SHP77 treated with DMSO at 0.1 percent for 48 hours (cell line): ENCODE results near the gene ELMO2.

Experiments used
- DNase-seq: peaks from one replicate; lab custom pipeline; 2025; lab: John Stamatoyannopoulos, UW

ELMO2 gene, protein sequence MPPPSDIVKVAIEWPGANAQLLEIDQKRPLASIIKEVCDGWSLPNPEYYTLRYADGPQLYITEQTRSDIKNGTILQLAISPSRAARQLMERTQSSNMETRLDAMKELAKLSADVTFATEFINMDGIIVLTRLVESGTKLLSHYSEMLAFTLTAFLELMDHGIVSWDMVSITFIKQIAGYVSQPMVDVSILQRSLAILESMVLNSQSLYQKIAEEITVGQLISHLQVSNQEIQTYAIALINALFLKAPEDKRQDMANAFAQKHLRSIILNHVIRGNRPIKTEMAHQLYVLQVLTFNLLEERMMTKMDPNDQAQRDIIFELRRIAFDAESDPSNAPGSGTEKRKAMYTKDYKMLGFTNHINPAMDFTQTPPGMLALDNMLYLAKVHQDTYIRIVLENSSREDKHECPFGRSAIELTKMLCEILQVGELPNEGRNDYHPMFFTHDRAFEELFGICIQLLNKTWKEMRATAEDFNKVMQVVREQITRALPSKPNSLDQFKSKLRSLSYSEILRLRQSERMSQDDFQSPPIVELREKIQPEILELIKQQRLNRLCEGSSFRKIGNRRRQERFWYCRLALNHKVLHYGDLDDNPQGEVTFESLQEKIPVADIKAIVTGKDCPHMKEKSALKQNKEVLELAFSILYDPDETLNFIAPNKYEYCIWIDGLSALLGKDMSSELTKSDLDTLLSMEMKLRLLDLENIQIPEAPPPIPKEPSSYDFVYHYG

DNA sequence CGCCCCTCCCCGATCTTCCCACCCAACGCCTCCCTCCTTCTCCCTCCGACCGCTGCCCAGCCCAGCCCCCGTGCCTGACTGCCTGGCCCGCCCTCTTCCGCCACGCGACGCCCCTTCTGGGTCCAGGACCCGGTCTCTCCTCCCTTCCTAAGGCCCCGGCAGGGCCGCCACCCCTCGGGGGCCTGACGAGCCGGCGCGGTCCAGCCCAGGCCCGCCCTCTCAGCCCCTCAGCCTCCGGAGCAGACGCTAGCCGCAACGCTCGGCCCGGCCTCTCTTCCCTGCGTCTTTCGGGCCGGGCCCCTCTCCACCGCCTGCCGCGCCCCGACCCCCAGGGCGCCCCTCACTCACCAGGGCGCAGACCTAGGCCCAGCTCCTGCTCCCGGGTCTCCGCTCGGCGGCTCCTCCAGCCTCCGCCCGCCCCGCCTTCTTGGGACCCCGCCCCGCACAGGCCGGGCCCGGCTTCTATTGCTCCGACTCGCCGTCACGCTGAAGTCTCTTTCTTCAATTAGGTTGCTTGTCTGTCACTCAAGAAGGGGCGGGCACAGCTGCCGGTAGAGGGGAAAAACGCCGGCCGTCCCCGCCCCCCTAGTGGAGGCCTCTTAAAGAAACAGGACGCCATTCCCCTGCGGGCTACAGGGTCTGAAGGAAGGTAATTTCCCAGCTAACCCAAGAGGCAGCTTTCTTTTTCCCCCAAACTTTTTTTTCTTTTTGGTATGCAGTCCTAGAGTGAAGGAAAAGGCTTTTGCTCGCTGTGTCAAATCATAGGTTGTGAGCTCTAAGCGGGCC lies at the start of gene ELMO2:
TSS of gene ELMO2 (minus strand) at position 416 of the 786 bp plus-strand sequence. CDS start 12,133 bp downstream, outside the sequence.
- peak; percentile 92 for DNase-seq

DNA sequence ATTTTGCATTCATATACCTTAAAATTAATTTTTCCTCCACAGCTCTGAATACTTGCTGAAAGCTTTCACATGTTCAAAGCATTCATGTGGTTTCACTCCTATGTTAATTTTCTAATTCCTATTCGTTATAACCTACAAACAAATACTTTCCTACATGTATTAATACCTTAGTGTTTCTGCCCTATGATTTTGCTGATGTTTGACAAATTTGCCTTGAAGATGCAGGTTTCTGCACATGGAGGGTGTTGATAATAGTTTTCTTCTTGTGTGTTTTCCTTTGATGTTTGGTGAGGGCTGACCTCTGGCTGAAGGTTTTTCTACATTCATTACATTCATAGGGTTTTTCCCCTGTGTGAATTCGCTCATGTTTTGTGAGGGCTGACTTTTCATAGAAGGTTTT lies 49.3 kb upstream of the ELMO2 start:
- DNase-seq = no peak

DNA sequence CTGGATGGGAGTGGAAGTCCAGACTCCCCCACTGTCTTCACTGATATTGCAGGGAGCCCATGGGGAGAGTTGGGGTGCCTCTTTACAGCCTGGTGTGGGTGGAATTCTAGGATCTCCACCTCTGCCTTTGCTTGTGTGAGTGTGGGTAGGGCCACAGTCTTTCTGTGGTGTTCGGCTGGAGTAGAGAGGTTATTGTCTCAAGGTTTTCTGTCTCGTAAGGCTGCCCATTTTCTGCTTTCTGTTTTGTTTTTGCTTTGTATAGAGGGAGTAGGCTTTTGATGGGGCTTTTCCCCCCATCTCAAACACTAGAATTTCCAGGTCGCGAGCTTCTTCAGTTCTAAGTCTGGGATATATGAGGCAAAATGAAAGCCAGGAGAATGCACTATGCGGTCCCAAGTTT lies 40.4 kb upstream of the ELMO2 start:
- DNase-seq = no peak

DNA sequence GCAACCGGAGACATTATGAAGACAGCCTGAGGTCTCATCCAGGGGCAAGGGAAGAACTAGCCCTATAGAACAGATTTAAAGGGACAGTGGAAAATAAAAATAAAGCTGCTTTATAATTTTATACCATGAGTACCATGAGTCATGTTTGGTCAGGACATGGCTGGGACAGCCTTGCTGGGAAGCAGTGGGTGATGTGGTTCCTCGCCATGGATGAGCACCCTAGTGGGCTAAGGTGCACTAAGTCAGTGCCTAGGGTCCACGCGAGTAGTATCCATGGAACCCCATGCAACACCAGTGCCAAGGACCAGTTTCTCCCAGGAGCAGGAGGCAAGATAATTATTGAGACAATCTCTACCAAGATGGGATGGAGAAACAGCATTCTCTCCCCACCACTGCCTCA lies 33.4 kb upstream of the ELMO2 start:
- no peak for DNase-seq

DNA sequence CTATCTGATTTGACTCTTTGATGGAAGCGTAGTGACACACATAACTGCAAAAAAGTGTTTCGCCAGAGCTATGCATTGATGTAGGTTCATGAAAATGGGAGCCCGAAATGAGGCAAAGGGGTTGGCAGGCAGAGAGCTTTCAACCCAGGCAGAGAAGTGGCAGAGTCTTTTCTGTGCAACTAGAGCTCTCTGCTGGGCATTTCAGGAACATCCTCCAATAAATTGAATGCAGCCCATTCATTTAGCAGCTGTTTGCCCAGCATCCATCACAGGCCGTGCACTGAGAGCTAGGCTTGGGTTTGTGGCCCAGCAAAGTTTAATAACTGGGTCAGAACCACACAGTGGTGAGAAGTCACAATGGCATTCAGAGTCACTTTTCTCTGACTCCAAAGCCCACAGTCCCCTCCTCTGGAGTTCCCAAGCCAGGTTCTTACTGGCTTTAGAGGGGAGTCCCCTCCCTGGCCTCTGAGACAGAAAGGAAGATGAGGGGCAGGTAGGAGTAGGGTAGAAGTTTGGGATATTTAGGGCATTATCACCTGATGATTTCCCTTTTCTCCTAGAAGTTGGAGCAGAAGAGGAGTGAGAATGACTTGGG lies 31.8 kb upstream of the ELMO2 start:
- DNase-seq = peak; percentile 36

DNA sequence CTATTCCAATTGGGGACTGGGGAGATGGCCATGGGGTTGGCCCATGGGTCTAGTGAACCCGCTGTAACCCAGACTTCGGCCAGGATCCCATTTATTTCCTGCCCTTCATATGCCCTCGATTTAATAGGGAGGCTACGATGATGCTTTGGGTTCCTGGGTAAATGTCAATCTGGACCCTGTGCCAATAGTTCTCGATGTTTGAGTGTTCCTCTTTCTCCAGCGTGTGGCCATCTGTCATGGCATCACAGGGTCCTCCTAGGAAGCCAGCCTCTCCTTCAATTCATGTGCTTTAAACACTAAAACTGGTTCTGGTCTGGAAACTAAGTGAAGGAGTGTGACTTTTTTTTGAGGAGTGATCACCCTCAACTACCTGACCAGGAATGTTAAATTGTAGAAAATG lies 28.7 kb upstream of the ELMO2 start:
- no peak for DNase-seq

DNA sequence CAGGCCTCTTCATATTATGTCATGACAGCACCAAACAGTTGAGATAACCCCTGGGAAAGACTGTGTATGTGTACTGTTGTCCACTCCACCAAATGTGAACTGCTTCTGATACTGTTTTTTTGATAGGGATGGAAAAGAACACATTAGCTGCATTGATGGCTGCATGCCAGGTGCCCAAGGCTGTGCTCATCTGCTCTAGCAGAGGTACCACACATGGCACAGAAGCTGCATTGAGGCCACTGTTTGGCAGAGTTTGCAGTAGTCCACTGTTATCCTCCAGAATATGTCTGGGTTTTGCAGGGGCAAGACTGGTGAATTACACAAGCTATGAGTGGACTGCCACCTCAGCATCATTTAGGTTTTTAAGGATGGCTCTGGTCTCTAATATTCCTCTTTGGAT lies 28.2 kb upstream of the ELMO2 start:
- no peak for DNase-seq

DNA sequence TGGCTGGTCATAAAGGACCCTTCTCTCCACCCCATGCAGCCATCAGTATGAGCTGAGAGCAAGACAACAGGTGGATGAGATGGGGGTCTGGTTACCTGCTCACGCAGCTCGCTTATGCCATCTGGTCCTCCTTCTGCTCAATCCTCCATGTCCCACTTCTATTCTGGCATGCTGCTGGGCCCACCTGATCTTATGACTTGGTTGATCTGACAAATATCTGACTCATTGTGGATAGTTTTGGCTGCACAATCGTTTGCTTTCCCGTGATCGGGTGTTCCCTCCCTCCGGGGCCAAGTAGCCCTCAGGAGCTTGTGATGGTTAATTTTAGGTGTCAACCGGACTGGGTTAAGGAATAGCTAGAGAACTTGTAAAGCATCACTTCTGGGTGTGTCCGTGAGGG lies 26.6 kb upstream of the ELMO2 start:
- no peak for DNase-seq

DNA sequence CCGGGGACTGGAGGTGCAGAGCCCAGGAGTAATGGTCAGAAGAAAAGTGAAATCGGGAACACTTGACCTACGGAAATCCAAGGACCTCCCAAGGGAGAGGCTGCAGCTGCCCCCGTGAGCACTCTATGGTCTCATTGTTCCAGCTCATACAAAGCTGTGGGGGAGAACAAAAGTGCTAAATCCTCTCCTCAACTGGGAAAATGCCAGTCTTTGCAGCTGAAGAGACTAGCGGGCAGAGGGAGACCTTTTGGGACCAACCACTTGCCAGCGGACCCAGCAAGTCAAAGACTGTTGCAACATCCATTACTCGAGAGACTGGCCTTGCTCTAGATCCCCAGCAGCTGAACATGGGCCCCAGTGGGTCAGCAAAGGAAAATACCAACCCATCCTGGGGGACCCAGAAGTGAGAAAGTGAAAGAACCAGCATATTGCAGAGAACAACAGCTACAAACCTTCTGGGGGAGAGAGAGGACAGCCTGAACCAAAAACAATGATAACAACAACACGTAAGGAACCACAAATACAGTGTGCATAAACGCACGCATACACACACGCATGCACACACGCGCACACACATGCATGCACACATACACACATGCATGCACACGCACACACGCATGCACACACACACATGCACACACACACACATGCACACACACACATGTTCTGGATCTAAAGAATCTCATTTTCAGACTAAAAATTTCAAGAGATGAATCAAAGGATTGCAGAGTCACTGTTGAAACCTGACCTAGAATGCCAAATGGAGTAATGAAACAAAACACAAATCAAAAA lies 24.7 kb upstream of the ELMO2 start:
- DNase-seq = no peak

DNA sequence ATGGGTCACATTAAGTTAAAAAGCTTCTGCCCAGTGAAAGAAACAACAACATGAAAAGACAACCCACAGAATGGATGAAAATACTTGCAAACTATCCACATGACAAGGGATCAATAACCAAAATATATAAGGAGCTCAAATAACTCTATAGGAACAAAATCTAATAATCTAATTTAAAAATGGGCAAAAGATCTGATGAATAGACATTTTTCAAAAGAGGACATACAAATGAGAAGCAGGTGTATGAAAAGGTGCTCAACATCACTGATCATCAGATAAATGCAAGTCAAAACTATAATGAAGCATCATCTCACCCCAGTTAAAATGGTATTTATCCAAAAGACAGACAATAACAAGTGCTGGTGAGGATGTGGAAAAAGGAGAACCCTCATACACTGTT lies 21.0 kb upstream of the ELMO2 start:
- no peak for DNase-seq

DNA sequence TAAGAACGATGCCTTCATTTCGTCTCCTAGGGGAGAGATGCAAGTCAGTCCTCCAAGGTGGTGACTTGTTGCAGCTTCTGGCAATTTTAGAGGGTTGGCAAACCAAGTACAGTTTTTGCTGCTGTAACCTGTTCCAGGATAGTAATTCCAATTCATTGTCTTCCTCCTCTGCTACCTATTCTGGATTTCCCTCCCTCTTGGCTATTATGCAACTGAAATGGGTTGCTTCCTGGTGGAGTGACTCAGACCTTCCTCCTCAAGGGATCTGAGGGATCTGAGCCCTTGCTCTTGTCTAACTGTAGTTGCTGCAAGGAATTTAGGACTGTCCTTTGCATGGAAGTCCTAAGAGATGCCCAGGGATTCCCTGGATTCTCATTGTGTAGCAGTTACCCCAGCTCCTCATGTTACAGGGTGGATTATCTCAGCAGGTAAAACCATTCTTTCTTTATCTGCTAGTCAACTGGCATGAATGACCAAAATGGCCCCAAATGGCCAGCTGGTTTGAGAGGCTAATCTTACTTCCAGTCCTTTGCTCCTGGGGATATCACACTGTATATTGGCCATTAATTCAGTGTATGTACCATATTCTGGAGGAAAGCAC lies 17.6 kb upstream of the ELMO2 start:
- no peak for DNase-seq

DNA sequence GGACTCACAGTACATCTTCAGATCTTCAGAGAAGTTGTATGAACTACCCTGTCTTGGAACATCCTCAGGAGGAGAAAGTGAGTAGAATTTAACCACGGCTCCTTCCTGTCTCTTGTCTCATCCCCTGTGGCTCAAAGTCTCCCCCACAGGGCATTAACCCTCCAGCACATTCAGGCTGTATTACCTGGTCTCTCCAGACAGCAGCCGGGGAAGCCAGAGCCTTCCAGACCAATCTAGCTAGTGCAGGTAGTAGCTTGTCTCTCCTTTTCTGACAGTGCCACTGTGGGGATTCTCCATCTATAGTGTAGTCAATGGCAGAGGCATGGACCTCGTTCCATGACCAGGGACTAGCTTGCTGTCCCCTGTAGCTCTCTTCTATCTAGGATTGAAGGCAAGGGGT lies 16.9 kb upstream of the ELMO2 start:
- no peak for DNase-seq

DNA sequence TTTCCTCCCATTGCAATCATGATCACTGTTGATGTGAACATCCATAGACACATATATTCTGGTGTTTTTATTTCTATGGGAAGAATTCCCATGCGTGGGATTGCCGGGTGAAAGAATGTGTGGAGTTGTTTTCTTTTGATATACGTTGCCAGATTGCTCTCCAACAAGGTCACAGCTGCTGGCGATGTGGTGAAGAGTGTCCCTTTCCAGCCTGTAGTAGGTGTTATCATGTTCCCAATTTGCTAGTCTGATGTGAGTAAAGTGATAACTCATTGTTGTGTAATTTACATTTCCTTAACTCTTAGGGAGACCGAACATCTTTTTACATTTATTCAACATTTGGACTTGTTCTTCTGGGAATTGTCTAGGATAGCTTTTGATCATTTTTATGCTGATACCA lies 14.5 kb upstream of the ELMO2 start:
- no peak for DNase-seq

DNA sequence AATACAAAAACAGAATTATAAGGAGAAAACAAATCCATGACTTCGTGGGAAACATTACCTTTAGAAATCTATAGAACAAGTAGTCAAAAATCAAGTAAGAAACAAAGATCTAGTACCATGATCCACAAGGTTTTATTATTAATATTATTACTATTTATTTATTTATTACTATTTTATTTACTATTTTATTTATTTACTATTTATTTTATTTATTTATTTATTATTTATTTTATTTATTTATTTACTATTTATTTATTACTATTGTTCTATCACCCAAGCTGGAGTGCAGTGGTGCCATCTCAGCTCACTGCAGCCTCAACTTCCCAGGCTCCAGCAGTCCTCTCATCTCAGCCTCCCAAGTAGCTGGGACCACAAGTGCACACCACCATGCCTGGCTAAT lies 13.5 kb upstream of the ELMO2 start:
- no peak for DNase-seq

DNA sequence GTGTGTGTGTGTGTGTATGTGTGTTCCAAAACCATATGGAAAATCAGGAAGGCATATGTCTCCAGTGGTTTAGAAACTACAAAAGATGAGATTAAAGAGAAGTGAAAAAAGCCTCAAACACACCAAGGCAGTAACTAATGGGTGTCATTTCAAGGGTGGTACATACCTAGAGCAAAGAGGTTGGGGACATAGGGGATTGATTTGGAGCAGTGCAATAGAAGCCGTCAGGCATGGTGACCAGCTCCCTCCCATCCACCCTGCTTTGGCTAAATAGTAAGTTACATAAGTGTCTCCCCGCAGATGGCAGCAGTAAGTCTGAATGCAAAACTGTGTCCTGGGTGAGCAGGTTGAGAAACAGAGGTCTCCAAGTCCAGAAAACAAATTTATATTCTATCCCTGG lies 10.4 kb upstream of the ELMO2 start:
- no peak for DNase-seq

DNA sequence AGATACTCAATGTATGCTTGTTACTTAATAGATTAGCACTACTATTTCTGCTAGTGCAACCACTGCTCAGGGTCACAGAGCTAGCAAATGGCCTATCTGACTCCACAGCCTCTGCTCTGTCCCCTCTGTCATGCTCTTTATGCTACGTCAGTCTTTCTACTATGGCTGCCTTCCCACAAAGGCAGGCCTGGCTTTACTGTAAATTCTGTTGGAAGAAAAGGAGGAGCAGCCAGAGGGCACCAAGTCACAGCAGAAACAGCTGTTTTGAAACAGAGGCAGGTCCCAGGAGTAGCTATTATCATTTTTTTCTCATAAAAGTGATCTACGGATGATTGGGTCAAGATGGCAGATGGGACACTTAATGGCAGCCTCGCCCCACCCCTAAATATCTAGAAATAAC lies 10.0 kb upstream of the ELMO2 start:
- no peak for DNase-seq

DNA sequence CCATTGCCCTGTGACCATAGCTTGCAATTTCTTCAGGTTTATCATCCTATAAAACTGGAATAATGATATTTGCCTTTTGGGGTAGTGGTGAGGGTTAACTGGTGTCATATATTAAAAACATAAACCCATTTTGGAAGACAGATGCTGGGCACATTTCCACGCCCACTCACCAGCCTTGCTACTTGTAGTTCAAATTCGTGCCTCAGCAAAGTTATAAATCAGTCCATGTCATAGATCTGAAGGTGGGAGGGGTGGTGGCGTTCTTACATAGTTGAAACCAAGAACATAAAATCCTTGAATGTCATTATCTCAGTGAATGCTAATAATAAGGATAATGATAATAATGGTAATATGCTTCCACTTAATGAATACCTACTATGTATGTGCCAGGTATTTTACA lies 9.4 kb upstream of the ELMO2 start:
- DNase-seq = no peak

DNA sequence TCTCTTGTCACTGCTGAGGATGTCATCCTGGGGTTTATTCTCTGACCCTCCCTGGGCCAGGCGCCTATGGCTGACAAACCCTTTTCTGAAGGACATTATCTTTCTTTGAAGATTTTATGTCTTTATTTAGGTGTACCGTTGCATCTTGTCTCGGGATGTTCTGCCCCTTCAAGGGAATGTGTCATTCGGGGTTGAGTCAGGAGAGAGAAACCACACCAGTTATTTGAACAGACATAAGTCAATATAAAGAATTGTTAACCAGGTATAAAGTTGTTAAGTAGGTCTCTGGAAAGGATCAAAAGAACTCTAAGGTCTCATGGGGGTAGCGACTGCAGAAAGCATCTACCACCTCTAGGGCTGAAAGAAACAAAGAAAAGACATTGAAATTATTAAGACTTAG lies 8.2 kb upstream of the ELMO2 start:
- DNase-seq = no peak

DNA sequence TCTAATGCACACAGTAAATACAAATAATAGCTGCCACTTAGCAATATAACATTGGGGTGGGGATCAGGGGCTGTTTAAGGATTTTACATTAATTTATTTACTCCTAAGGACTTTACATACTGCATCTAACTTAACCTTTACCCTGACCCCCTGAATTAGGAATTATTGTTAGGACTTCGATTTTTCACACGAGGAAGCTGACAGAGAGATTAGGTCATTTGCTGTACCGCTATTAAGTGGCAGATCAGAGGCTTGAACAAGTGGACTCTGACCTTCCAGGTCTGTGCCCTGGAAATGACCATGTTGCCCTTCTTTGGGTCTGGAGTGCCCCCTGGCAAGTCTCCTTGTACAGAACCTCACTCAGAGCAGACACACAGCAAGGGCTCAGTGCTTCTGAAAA lies 5.2 kb upstream of the ELMO2 start:
- no peak for DNase-seq

DNA sequence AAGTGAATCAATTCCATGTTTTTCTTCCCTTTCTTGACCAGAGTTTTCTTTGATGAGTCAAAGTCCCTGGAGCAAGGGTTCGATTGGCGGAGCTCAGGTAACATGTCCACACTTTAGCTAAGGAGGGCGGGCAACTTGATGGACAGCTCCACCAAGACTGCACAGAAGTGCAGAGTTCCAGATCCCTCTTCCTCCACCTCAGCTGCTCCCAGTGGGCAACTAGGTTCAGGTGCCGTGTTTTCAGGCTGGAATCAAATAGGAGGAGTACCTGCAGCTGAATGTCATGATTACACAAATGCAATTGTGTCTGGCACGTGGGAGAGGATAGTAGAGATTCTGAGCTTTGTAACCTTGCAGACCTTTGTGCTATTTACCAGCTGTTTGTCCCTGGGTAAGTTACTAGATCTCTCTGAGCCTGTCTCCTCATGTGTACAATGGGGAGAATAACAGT lies 1.9 kb upstream of the ELMO2 start:
- DNase-seq = no peak

DNA sequence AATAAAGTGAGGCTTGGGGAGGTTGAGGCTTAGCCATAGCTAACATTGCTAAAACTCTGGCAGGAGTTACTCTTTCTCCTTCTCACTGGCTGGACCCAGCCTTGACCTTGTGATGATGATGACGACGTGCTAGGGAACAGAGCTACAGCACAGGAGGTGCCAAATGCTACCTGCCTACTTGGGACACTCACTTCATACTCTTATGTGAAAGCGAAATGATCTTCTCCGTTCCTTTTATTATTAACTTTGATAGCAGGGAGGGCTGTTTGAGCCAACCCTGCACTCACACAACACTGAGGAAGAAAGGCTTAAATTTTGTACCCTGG lies 1.2 kb upstream of the ELMO2 start:
- no peak for DNase-seq
